ENCODE measurements around the gene MAFG. TPM values are rescaled to one million over a fixed set of nuclear protein-coding genes. Genes with fewer than 3 reads are reported as not detected.
"Not testable (repeated sequence)": the region's sequence is repeated elsewhere in the genome, so short reads cannot be mapped to it uniquely, and the experiment has no call there.

MAFG gene
- total RNA-seq, 1 experiment from 2014 or later, result 22.9 TPM

DNA sequence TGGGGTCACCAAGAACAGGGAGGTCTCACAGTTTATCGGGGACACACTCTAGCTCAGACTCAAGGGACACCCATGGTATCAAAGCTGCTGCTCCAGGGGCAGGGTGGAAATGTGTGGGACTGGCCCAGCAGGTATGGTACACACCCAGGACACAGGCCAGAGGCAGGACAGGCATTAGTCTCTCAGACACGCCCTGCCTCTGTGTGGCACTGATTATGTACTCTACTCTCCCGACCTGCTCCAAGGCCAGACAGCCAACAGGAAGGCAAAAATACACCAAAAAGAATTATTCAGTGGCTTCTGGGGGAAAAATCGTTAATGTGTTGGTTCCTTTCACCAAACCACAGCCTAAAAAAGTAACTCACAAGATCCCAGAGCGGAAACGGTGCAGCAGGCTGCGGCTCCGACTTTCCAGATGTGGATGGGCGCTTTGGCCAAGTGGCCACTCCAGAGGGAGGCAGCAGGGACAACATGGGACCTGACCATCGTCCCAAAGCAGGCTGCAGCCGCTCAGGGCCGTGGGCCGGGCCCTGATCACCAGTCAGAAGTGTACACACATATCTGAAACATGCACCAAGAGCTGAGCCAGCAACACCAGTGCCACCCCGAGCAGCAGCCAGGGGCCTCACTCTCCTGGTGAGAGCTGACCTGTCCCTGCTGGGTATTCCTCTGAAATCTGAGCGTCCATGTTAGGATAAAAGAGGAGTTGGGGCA is 8.5 kb downstream of the MAFG start:
- no peak overlapping the region for H3K9ac ChIP-seq (ENCODE audit: low read length)
- intact Hi-C loops (cut with micrococcal nuclease), result no loop called here
- BruUV-seq (replicated peaks), result no TSS peak
- H3K9me2 ChIP-seq (replicated peaks; ENCODE audit: low read length), result no peaks in the 10 kb centered on the region
- 0 out of 2 replicates have a peak, but pooled peaks cover 8% of the 10 kb centered on the region for H4K20me1 ChIP-seq (ENCODE audit: low read length)
- POLR2A ChIA-PET (ENCODE audit: unreplicated experiment), result no interaction called here
- peaks cover 40% of the 10 kb centered on the region for H3K4me1 ChIP-seq (ENCODE audit: insufficient read depth, low read length)
- no peak for TF ChIP-seq EZH2phosphoT487 (IDR thresholded peaks at IDR 0.05; ENCODE audit: borderline replicate concordance, low read length)
- no peak for TF ChIP-seq EZH2 (IDR thresholded peaks at IDR 0.05; ENCODE audit: low read length, unreplicated experiment)
- TF ChIP-seq, protein P1, sequence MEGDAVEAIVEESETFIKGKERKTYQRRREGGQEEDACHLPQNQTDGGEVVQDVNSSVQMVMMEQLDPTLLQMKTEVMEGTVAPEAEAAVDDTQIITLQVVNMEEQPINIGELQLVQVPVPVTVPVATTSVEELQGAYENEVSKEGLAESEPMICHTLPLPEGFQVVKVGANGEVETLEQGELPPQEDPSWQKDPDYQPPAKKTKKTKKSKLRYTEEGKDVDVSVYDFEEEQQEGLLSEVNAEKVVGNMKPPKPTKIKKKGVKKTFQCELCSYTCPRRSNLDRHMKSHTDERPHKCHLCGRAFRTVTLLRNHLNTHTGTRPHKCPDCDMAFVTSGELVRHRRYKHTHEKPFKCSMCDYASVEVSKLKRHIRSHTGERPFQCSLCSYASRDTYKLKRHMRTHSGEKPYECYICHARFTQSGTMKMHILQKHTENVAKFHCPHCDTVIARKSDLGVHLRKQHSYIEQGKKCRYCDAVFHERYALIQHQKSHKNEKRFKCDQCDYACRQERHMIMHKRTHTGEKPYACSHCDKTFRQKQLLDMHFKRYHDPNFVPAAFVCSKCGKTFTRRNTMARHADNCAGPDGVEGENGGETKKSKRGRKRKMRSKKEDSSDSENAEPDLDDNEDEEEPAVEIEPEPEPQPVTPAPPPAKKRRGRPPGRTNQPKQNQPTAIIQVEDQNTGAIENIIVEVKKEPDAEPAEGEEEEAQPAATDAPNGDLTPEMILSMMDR (conservative IDR thresholded peaks at IDR 0.05; ENCODE audit: low read depth, low read length), result no peak
- H3K36me3 ChIP-seq (ENCODE audit: low read depth, low read length), result peaks cover 20% of the 10 kb centered on the region; the same call in 1 of the 2 replicates
- H3K27ac ChIP-seq (ENCODE audit: low read length), result no peak overlapping the region
- H3F3A ChIP-seq (ENCODE audit: low read length, unreplicated experiment), result no peaks in the 10 kb centered on the region
- ATAC-seq, result peak; percentile 53
- no peak overlapping the region for H3K4me2 ChIP-seq (ENCODE audit: low read length)
- DNase-seq, result peak; percentile 43
- CTCF ChIA-PET, result no interaction called here
- H3K27me3 ChIP-seq (ENCODE audit: low read length), result no peaks in the 10 kb centered on the region
- H2AFZ ChIP-seq (ENCODE audit: low read length), result no peak overlapping the region
- no peaks in the 10 kb centered on the region for H3K9me3 ChIP-seq (ENCODE audit: low read length)
- no peak overlapping the region for H3K4me3 ChIP-seq (ENCODE audit: low read length)
- H3K79me2 ChIP-seq (ENCODE audit: low read length), result peaks cover 77% of the 10 kb centered on the region

DNA sequence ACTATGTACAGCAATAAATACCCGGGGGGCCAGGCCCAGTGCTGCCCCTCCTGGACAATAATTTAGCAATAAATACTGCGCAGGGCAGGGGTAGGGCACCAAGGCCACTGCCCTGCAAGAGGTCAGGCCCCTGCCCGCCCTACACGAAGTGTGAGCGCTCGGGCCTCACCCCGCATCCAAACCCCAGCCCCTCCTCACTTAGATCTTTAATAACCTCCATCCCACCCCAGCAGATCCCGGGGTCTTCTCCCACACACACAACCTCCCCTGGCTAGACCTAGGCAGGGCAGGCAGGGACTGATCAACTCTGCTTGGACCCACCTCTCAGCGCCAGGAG is 9.2 kb downstream of the MAFG start:
- DNase-seq; H3K27me3 ChIP-seq (ENCODE audit: low read length); H2AFZ ChIP-seq (ENCODE audit: low read length); BruUV-seq (replicated peaks); POLR2A ChIA-PET (ENCODE audit: unreplicated experiment); H3F3A ChIP-seq (ENCODE audit: low read length, unreplicated experiment); CTCF ChIA-PET; intact Hi-C loops (cut with micrococcal nuclease); H3K9me2 ChIP-seq (replicated peaks; ENCODE audit: low read length); H3K9ac ChIP-seq (ENCODE audit: low read length); H3K27ac ChIP-seq (ENCODE audit: low read length); H4K20me1 ChIP-seq (ENCODE audit: low read length); H3K9me3 ChIP-seq (ENCODE audit: low read length): not testable (repeated sequence)
- peaks cover 26% of the 10 kb centered on the region; the same call in 1 of the 2 replicates for H3K36me3 ChIP-seq (ENCODE audit: low read depth, low read length)
- peak overlapping the region; percentile 75; the same call in 1 of the 2 replicates for H3K4me3 ChIP-seq (ENCODE audit: low read length)
- ATAC-seq, result peak; percentile 7
- peaks cover 36% of the 10 kb centered on the region for H3K4me1 ChIP-seq (ENCODE audit: insufficient read depth, low read length)
- peaks cover 70% of the 10 kb centered on the region for H3K79me2 ChIP-seq (ENCODE audit: low read length)
- peak overlapping the region; percentile 58 for H3K4me2 ChIP-seq (ENCODE audit: low read length)

DNA sequence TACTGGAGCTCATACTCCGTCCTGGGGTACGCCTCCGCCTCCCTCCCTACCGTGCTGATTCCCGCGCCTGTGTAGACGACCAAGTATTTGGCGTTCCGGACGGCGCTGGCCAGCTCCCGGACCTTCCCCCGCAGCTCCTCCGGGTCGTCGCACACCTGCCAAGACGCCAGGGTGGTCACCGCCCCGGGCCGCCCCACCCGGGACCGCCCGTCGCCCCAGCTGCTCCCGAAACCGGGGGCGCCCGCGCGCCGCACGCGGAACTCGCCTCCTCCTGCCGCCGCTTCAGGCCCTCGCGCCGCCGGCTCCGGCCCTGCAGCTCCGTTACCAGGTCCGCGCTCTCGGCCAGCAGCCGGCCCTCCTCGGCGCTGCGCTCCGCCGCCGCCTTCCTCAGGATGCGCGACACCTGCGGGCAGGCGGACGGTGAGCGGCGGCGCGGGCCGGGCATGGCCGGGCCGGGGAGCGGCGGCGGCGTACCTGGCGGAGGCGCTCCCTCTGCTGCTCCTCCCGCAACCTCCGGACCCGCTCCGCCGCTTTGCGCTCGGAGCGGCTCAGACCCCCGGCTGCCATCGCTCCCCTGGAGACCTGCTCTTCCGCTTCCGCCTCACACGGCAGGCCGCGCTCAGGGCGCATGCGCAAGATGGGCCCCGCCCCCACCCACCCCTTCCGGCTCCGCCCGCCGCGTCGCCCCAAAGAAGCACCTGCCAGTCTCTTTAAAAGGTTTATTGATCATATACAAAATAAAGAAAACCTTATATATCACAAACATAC is 9.8 kb downstream of the MAFG start, which contains the start of gene SIRT7:
Gene SIRT7, minus strand, starts transcription at position 612 of the 768 bp plus-strand sequence. Its CDS starts 45 bp downstream, at position 567.
- BruUV-seq (replicated peaks), result no TSS peak

More for the DNA sequence above, 9.8 kb downstream of the MAFG start, which contains the start of gene SIRT7:
- TF ChIP-seq EZH2phosphoT487 (IDR thresholded peaks at IDR 0.05; ENCODE audit: borderline replicate concordance, low read length) (no peak), EZH2 (IDR thresholded peaks at IDR 0.05; ENCODE audit: low read length, unreplicated experiment) (no peak)
- TF ChIP-seq, protein P1 (conservative IDR thresholded peaks at IDR 0.05; ENCODE audit: low read depth, low read length), result no peak
- peak within 1 kb of the TSS; percentile 78 for H3K9ac ChIP-seq (ENCODE audit: low read length)
- peak within 1 kb of the TSS; percentile 86 for H3K4me2 ChIP-seq (ENCODE audit: low read length)
- H3K4me3 ChIP-seq (ENCODE audit: low read length), result peak within 1 kb of the TSS; percentile 75
- no peaks in the 10 kb centered on the region for H3K9me2 ChIP-seq (replicated peaks; ENCODE audit: low read length)
- peaks cover 30% of the 10 kb centered on the region; the same call in 1 of the 2 replicates for H3K36me3 ChIP-seq (ENCODE audit: low read depth, low read length)
- no peak within 1 kb of the TSS for H2AFZ ChIP-seq (ENCODE audit: low read length)
- ATAC-seq (peak; percentile 64), DNase-seq (peak; percentile 89)
- H3K9me3 ChIP-seq (ENCODE audit: low read length), result no peaks in the 10 kb centered on the region
- H3K27me3 ChIP-seq (ENCODE audit: low read length), result no peaks in the 10 kb centered on the region
- CTCF ChIA-PET, result interaction anchor here (0.6 kb wide), 1 partner anchor 10 kb away, joined by 10 read pairs; the partner anchor contains the start of gene MAFG
- intact Hi-C loops (cut with micrococcal nuclease), result no loop called here
- H4K20me1 ChIP-seq (ENCODE audit: low read length), result 0 out of 2 replicates have a peak, but pooled peaks cover 8% of the 10 kb centered on the region
- peak within 1 kb of the TSS; percentile 33 for H3K27ac ChIP-seq (ENCODE audit: low read length)
- H3K79me2 ChIP-seq (ENCODE audit: low read length), result peaks cover 65% of the 10 kb centered on the region
- H3K4me1 ChIP-seq (ENCODE audit: insufficient read depth, low read length), result peaks cover 36% of the 10 kb centered on the region
- H3F3A ChIP-seq (ENCODE audit: low read length, unreplicated experiment), result peaks cover 7% of the 10 kb centered on the region
- POLR2A ChIA-PET (ENCODE audit: unreplicated experiment), result interaction anchor here (0.7 kb wide), 1 partner anchor 52 kb away, joined by 3 read pairs; no protein-coding TSS in a partner anchor
